ENCODE data around the gene DAP.

Gene DAP

GRCh38 chr5:10753178-10753577 lies 7.9 kb downstream of the DAP start:
- no peak for DNase-seq (ENCODE audit: low read depth)
- TF ChIP-seq CTCF (IDR thresholded peaks at IDR 0.05; ENCODE audit: control insufficient read depth, insufficient read depth, low read depth, low read length, missing control alignments): no peak
- H3K4me3 ChIP-seq (ENCODE audit: control insufficient read depth, low read depth, low read length): no peak overlapping the region

- no peak overlapping the region for H3K4me3 ChIP-seq (ENCODE audit: control insufficient read depth, low read depth, low read length)
- DNase-seq (ENCODE audit: low read depth): no peak
- no peak for TF ChIP-seq CTCF (IDR thresholded peaks at IDR 0.05; ENCODE audit: control insufficient read depth, insufficient read depth, low read depth, low read length, missing control alignments)
Measured at GRCh38 chr5:10752451-10752850, 8.6 kb downstream of the DAP start.

GRCh38 chr5:10750909-10751308 lies 10.1 kb downstream of the DAP start:
- no peak for DNase-seq (ENCODE audit: low read depth)
- no peak overlapping the region for H3K4me3 ChIP-seq (ENCODE audit: control insufficient read depth, low read depth, low read length)
- no peak for TF ChIP-seq CTCF (IDR thresholded peaks at IDR 0.05; ENCODE audit: control insufficient read depth, insufficient read depth, low read depth, low read length, missing control alignments)

- no peak for TF ChIP-seq CTCF (IDR thresholded peaks at IDR 0.05; ENCODE audit: control insufficient read depth, insufficient read depth, low read depth, low read length, missing control alignments)
- DNase-seq (ENCODE audit: low read depth): no peak
- no peak overlapping the region for H3K4me3 ChIP-seq (ENCODE audit: control insufficient read depth, low read depth, low read length)
Measured at GRCh38 chr5:10747678-10748622, 13.1 kb downstream of the DAP start.

- H3K4me3 ChIP-seq (ENCODE audit: control insufficient read depth, low read depth, low read length): no peak overlapping the region
- DNase-seq (ENCODE audit: low read depth): no peak
- no peak for TF ChIP-seq CTCF (IDR thresholded peaks at IDR 0.05; ENCODE audit: control insufficient read depth, insufficient read depth, low read depth, low read length, missing control alignments)
Measured at GRCh38 chr5:10746711-10747110, 14.3 kb downstream of the DAP start.

- TF ChIP-seq CTCF (IDR thresholded peaks at IDR 0.05; ENCODE audit: control insufficient read depth, insufficient read depth, low read depth, low read length, missing control alignments): no peak
- no peak for DNase-seq (ENCODE audit: low read depth)
- no peak overlapping the region for H3K4me3 ChIP-seq (ENCODE audit: control insufficient read depth, low read depth, low read length)
Measured at GRCh38 chr5:10745133-10745532, 15.9 kb downstream of the DAP start.

Data from AG09309 (cell line).